Superior temporal gyrus (tissue), 1 donor: ENCODE measurements around the gene AP3S1.
"Not testable (repeated sequence)": the region's sequence is repeated elsewhere in the genome, so short reads cannot be mapped to it uniquely, and the experiment has no call there.

Experiments used
- DNase-seq: peaks from one replicate; pipeline ENCODE4 v3.0.0-alpha.2; 2016; ENCODE audit errors: extremely low spot score

Gene AP3S1

GRCh38 chr5:115872447-115872846 lies 30.7 kb downstream of the AP3S1 start:
- no peak for DNase-seq

- no peak for DNase-seq
These were observed 31.7 kb downstream of the AP3S1 start for GRCh38 chr5:115873392-115873791.

- no peak for DNase-seq
These were observed 33.7 kb downstream of the AP3S1 start for GRCh38 chr5:115875447-115875846.

- DNase-seq: not testable (repeated sequence)
These were observed 35.6 kb downstream of the AP3S1 start for GRCh38 chr5:115877342-115877741.

- DNase-seq: not testable (repeated sequence)
These were observed 40.7 kb downstream of the AP3S1 start for GRCh38 chr5:115882434-115882833.

- DNase-seq: no peak
These were observed 43.0 kb downstream of the AP3S1 start for GRCh38 chr5:115884704-115885103.

GRCh38 chr5:115885208-115885607 lies 43.5 kb downstream of the AP3S1 start:
- DNase-seq: not testable (repeated sequence)

GRCh38 chr5:115888027-115888426 lies 46.3 kb downstream of the AP3S1 start:
- DNase-seq: peak; percentile 21

GRCh38 chr5:115892021-115892420 lies 50.3 kb downstream of the AP3S1 start:
- no peak for DNase-seq

GRCh38 chr5:115894342-115894741 lies 52.6 kb downstream of the AP3S1 start:
- DNase-seq: no peak

GRCh38 chr5:115895821-115896220 lies 54.1 kb downstream of the AP3S1 start:
- no peak for DNase-seq

GRCh38 chr5:115898656-115899055 lies 56.9 kb downstream of the AP3S1 start:
- DNase-seq: no peak

- no peak for DNase-seq
These were observed 65.4 kb downstream of the AP3S1 start for GRCh38 chr5:115907177-115907576.

- not testable (repeated sequence) for DNase-seq
These were observed 72.1 kb downstream of the AP3S1 start for GRCh38 chr5:115913623-115914400.

GRCh38 chr5:115920171-115920725 lies 78.5 kb downstream of the AP3S1 start:
- no peak for DNase-seq

GRCh38 chr5:115928578-115929407 lies 87.1 kb downstream of the AP3S1 start:
- not testable (repeated sequence) for DNase-seq

GRCh38 chr5:115930171-115930570 lies 88.4 kb downstream of the AP3S1 start:
- not testable (repeated sequence) for DNase-seq

GRCh38 chr5:115930630-115931337 lies 89.0 kb downstream of the AP3S1 start:
- DNase-seq: no peak

GRCh38 chr5:115932991-115933390 lies 91.3 kb downstream of the AP3S1 start:
- no peak for DNase-seq

- DNase-seq: no peak
These were observed 92.7 kb downstream of the AP3S1 start for GRCh38 chr5:115934388-115934974.

- no peak for DNase-seq
These were observed 94.3 kb downstream of the AP3S1 start for GRCh38 chr5:115936031-115936430.

- DNase-seq: no peak
These were observed 97.3 kb downstream of the AP3S1 start for GRCh38 chr5:115939059-115939458.
